Neuronal stem cell (in vitro differentiated cells): ENCODE data around the gene NXNL2.

ENCODE experiments used
- DNase-seq: peaks from one replicate; pipeline ENCODE4 v3.0.0-alpha.2; 2013; ENCODE audit warnings: low spot score
- H2AFZ ChIP-seq: one replicate; pipeline ENCODE4 v1.6.1; 2013; ENCODE audit warnings: mild to moderate bottlenecking, low read length, inconsistent platforms
- H2AK5ac ChIP-seq: 2 replicates; pipeline ENCODE4 v1.6.1; 2013; ENCODE audit warnings: low read depth, mild to moderate bottlenecking, inconsistent platforms, low read length, moderate library complexity, mixed read lengths
- H2BK120ac ChIP-seq: 2 replicates; pipeline ENCODE4 v1.6.1; 2013; ENCODE audit warnings: low read depth, mild to moderate bottlenecking, inconsistent platforms, low read length, moderate library complexity, mixed read lengths
- H2BK12ac ChIP-seq: one replicate; pipeline ENCODE4 v1.6.1; 2013; ENCODE audit warnings: low read length, inconsistent platforms
- H2BK15ac ChIP-seq: 2 replicates; pipeline ENCODE4 v1.6.1; 2013; ENCODE audit warnings: mild to moderate bottlenecking, low read length, inconsistent platforms, mixed read lengths
- H2BK5ac ChIP-seq: one replicate; pipeline ENCODE4 v1.6.1; 2013; ENCODE audit warnings: inconsistent platforms, mild to moderate bottlenecking, low read length, moderate library complexity
- H3K14ac ChIP-seq: one replicate; pipeline ENCODE4 v1.6.1; 2013; ENCODE audit warnings: low read length, inconsistent platforms
- H3K18ac ChIP-seq: 2 replicates; pipeline ENCODE4 v1.6.1; 2013; ENCODE audit warnings: low read length, inconsistent platforms
- H3K23ac ChIP-seq: 2 replicates; pipeline ENCODE4 v1.6.1; 2013; ENCODE audit warnings: low read depth, mild to moderate bottlenecking, mixed read lengths, low read length, inconsistent platforms; ENCODE audit not compliant: poor library complexity
- H3K27ac ChIP-seq: replicated peaks from 3 replicates; pipeline ENCODE4 v1.5.1; 2013; ENCODE audit warnings: low read length, inconsistent platforms
- H3K27me3 ChIP-seq, 3 experiments: 2 replicates each; pipeline ENCODE4 v1.6.1; 2013; ENCODE audit warnings: low read length in 3 of 3, mild to moderate bottlenecking in 2 of 3, inconsistent platforms in 1 of 3, low read depth in 1 of 3, mixed read lengths in 1 of 3, moderate library complexity in 1 of 3; ENCODE audit not compliant: control insufficient read depth in 3 of 3, insufficient read depth in 3 of 3
- H3K36me3 ChIP-seq, 2 donors: replicated peaks in 1 of 2; 2 replicates each; pipeline ENCODE4 v1.6.1; 2013; ENCODE audit warnings: low read length in 2 of 2; ENCODE audit not compliant: control insufficient read depth in 2 of 2, insufficient read depth in 2 of 2
- H3K4ac ChIP-seq: 2 replicates; pipeline ENCODE4 v1.6.1; 2013; ENCODE audit warnings: inconsistent platforms, mild to moderate bottlenecking, low read length, moderate library complexity
- H3K4me1 ChIP-seq, 2 donors: 1 replicate in 1 of 2; 2 replicates in 1 of 2; pipeline ENCODE4 v1.6.1; 2013; ENCODE audit warnings: low read length in 2 of 2, low read depth in 1 of 2; ENCODE audit not compliant: control insufficient read depth in 2 of 2, insufficient read depth in 1 of 2
- H3K4me2 ChIP-seq: one replicate; pipeline ENCODE4 v1.6.1; 2013; ENCODE audit warnings: mild to moderate bottlenecking, low read length, inconsistent platforms; ENCODE audit not compliant: insufficient read depth, poor library complexity, severe bottlenecking
- H3K4me3 ChIP-seq, 2 donors: 2 replicates each; pipeline ENCODE4 v1.5.1; 2013; ENCODE audit warnings: low read length in 2 of 2, mild to moderate bottlenecking in 2 of 2, inconsistent platforms in 1 of 2, moderate library complexity in 1 of 2
- H3K79me1 ChIP-seq: one replicate; pipeline ENCODE4 v1.6.1; 2013; ENCODE audit warnings: low read depth, mild to moderate bottlenecking, inconsistent platforms, low read length, moderate library complexity
- H3K9ac ChIP-seq: one replicate; pipeline ENCODE4 v1.6.1; 2013; ENCODE audit warnings: mild to moderate bottlenecking, low read depth, low read length, inconsistent platforms; ENCODE audit not compliant: poor library complexity
- H3K9me3 ChIP-seq, 2 donors: replicated peaks in 1 of 2; 2 replicates each; pipeline versions ENCODE3 to v1.6.1; 2013; ENCODE audit warnings: low read length in 2 of 2, mild to moderate bottlenecking in 2 of 2, inconsistent platforms in 1 of 2, low read depth in 1 of 2, mixed read lengths in 1 of 2, moderate library complexity in 1 of 2; ENCODE audit not compliant: control insufficient read depth in 2 of 2, insufficient read depth in 1 of 2
- H4K8ac ChIP-seq: one replicate; pipeline ENCODE4 v1.6.1; 2013; ENCODE audit warnings: low read depth, mild to moderate bottlenecking, inconsistent platforms, low read length, moderate library complexity
- H4K91ac ChIP-seq: one replicate; pipeline ENCODE4 v1.6.1; 2013; ENCODE audit warnings: low read length, low read depth, mild to moderate bottlenecking, inconsistent platforms; ENCODE audit not compliant: poor library complexity
- WGBS, 2 donors: extraction: QIAGEN DNeasy Blood & Tissue Kit; methylation state at CpG; one replicate each; pipeline ENCODE4 v1.1.7; 2013; ENCODE audit warnings: missing lambda C conversion rate in 2 of 2, mixed read lengths in 1 of 2; ENCODE audit not compliant: insufficient read length in 2 of 2, insufficient replicate concordance in 1 of 2; ENCODE audit errors: extremely low coverage in 2 of 2; 5-methylcytosine and 5-hydroxymethylcytosine counted together

NXNL2 gene

DNA sequence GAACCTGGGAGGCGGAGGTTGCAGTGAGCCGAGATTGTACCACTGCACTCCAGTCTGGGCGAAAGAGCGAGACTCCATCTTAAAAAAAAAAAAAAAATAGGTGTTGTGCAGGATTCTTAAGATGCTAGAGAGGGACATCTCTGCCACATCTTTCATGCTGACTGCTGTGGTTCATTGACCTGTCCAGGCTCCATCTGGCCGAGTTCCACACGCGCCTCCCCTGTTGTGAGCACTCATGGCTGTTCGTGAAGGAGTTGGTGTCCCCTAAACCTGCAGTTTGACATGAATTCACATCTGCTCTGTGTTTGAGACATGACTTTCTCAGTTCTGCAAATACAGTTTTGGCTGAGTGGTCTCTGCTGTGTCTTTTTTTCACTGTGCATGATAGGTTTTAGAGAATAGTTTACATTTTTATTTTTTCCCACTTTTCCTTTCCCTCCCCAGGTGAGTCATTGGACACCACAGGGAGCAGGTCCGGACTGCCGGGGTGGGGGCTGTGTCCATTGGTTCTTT lies 5.3 kb downstream of the NXNL2 start:
- no peaks in the 10 kb centered on the region for H3K36me3 ChIP-seq
- peaks cover 2 to 7% of the 10 kb centered on the region in 2 donors for H3K4me1 ChIP-seq
- H2BK15ac ChIP-seq, result no peak overlapping the region
- H3K9me3 ChIP-seq, result no peaks in the 10 kb centered on the region
- no peak overlapping the region for H3K9ac ChIP-seq
- no peak overlapping the region for H3K14ac ChIP-seq
- no peak for DNase-seq
- H3K27me3 ChIP-seq, result peaks cover 5 to 30% (median 13%) of the 10 kb centered on the region in 3 experiments
- H4K8ac ChIP-seq, result no peak overlapping the region
- H2AK5ac ChIP-seq, result no peak overlapping the region
- peaks cover 2% of the 10 kb centered on the region for H3K79me1 ChIP-seq
- H3K4me2 ChIP-seq, result no peak overlapping the region
- no peak overlapping the region for H2BK12ac ChIP-seq
- no peak overlapping the region for H3K4ac ChIP-seq
- no peak overlapping the region for H3K18ac ChIP-seq
- no peak overlapping the region for H3K27ac ChIP-seq
- no peak overlapping the region for H2BK5ac ChIP-seq
- H2BK120ac ChIP-seq, result no peak overlapping the region
- H3K23ac ChIP-seq, result no peak overlapping the region
- WGBS, 2 donors, result no CpG with 5 or more reads among the region's 10 CpGs
- no peak overlapping the region for H2AFZ ChIP-seq
- H4K91ac ChIP-seq, result no peak overlapping the region
- no peak overlapping the region for H3K4me3 ChIP-seq

- no peak for DNase-seq
- no peak overlapping the region for H2AK5ac ChIP-seq
- no peak overlapping the region for H2BK5ac ChIP-seq
- H3K4me2 ChIP-seq, result no peak overlapping the region
- no peak overlapping the region for H4K8ac ChIP-seq
- H2BK12ac ChIP-seq, result no peak overlapping the region
- H3K14ac ChIP-seq, result no peak overlapping the region
- no CpG with 5 or more reads among the region's 11 CpGs for WGBS, 2 donors
- peaks cover 2% of the 10 kb centered on the region for H3K79me1 ChIP-seq
- H2BK15ac ChIP-seq, result no peak overlapping the region
- H3K4me1 ChIP-seq, result no peaks in the 10 kb centered on the region
- H3K27ac ChIP-seq, result no peak overlapping the region
- H3K18ac ChIP-seq, result no peak overlapping the region
- no peak overlapping the region for H3K4ac ChIP-seq
- peaks cover 0 to 2% (median 0%) of the 10 kb centered on the region in 3 experiments for H3K27me3 ChIP-seq
- peak overlapping the region in 1 of 2 donors; percentile 42 for H3K4me3 ChIP-seq
- H2AFZ ChIP-seq, result no peak overlapping the region
- H3K9ac ChIP-seq, result no peak overlapping the region
- no peaks in the 10 kb centered on the region for H3K36me3 ChIP-seq
- H2BK120ac ChIP-seq, result no peak overlapping the region
- no peaks in the 10 kb centered on the region for H3K9me3 ChIP-seq
- peak overlapping the region; percentile 65 for H3K23ac ChIP-seq
- H4K91ac ChIP-seq, result peak overlapping the region; percentile 92
Observed at GRCh38 chr9:88544245-88544644, 9.3 kb downstream of the NXNL2 start.

DNA sequence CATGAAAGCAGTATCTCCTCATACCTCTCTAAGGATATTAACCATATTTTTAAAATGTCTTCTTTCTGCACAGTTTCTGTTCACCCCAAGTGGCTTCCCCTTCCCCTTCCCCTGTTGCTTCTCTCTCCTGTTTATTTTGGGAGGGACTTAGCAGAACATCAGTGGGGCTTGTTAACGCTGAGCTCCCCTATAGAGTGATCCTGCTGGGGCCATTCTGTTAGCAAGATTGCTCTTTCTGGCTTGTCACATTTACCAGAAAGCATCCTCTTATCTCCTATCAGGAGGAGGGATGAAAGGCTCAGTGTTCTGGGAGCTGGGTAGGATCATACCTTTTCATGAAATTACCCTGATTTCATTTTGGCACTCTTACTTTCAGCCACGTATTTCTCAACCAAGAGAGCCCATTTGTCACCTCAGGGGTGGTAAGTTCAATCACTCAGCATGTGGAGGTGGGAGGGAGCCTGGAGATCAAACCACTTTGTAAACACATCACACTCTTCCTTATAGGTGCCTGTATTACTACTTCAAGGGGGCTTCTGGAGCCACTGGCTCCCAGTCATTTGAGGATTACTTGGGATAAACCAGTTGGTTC lies 16.7 kb downstream of the NXNL2 start:
- H2BK15ac ChIP-seq, result no peak overlapping the region
- no peaks in the 10 kb centered on the region for H3K9me3 ChIP-seq
- no peak overlapping the region for H3K23ac ChIP-seq
- H2BK12ac ChIP-seq, result no peak overlapping the region
- H3K4me2 ChIP-seq, result no peak overlapping the region
- H3K27ac ChIP-seq, result no peak overlapping the region
- H2AFZ ChIP-seq, result no peak overlapping the region
- no peak overlapping the region for H2BK120ac ChIP-seq
- no peaks in the 10 kb centered on the region for H3K27me3 ChIP-seq
- no peak overlapping the region for H2BK5ac ChIP-seq
- no peak overlapping the region for H3K4ac ChIP-seq
- no peak overlapping the region for H4K8ac ChIP-seq
- H3K4me3 ChIP-seq, result no peak overlapping the region
- no peaks in the 10 kb centered on the region for H3K79me1 ChIP-seq
- H3K18ac ChIP-seq, result no peak overlapping the region
- H4K91ac ChIP-seq, result no peak overlapping the region
- no peak overlapping the region for H2AK5ac ChIP-seq
- H3K9ac ChIP-seq, result no peak overlapping the region
- no peaks in the 10 kb centered on the region for H3K36me3 ChIP-seq
- H3K14ac ChIP-seq, result no peak overlapping the region
- no CpG with 5 or more reads among the region's 2 CpGs for WGBS, 2 donors
- peaks cover 0 to 2% of the 10 kb centered on the region in 2 donors for H3K4me1 ChIP-seq
- DNase-seq, result no peak

DNA sequence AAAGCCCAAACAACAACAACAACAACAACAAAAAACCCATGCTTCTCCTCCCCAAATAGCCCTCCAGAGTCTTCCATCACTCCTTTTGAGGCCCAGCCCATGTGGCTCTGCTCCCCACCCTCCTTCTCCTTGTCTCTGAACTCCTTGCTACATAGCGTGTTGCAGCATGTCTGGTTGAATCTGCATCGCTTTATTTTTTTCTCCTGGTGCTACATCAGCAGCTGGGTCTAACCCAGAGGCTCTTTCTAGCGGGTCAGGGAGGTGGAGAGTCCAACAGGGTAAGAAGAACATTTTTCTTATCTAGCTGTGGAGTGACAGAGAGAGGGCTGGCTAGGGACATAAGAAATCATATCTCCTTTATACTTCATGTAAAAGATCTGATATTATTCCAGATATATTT lies 18.4 kb downstream of the NXNL2 start:
- H2AK5ac ChIP-seq, result no peak overlapping the region
- peaks cover 0 to 2% of the 10 kb centered on the region in 2 donors for H3K4me1 ChIP-seq
- H3K14ac ChIP-seq, result no peak overlapping the region
- H3K4ac ChIP-seq, result no peak overlapping the region
- H3K36me3 ChIP-seq, result no peaks in the 10 kb centered on the region
- no peak overlapping the region for H3K9ac ChIP-seq
- H3K9me3 ChIP-seq, result peaks cover 0 to 1% of the 10 kb centered on the region in 2 donors
- H2AFZ ChIP-seq, result no peak overlapping the region
- no peak overlapping the region for H2BK120ac ChIP-seq
- H3K23ac ChIP-seq, result no peak overlapping the region
- no peak for DNase-seq
- H2BK12ac ChIP-seq, result no peak overlapping the region
- H3K79me1 ChIP-seq, result no peaks in the 10 kb centered on the region
- no peak overlapping the region for H3K27ac ChIP-seq
- H4K8ac ChIP-seq, result no peak overlapping the region
- H2BK5ac ChIP-seq, result no peak overlapping the region
- no peak overlapping the region for H3K18ac ChIP-seq
- no peaks in the 10 kb centered on the region for H3K27me3 ChIP-seq
- no peak overlapping the region for H4K91ac ChIP-seq
- no peak overlapping the region for H3K4me2 ChIP-seq
- no CpG with 5 or more reads among the region's 3 CpGs for WGBS, 2 donors
- no peak overlapping the region for H3K4me3 ChIP-seq
- H2BK15ac ChIP-seq, result no peak overlapping the region
